HG02938 (cell line): Measurements from ENCODE around the gene BIRC7.

Experiments used
- ATAC-seq: cut with Tn5 transposase; IDR thresholded peaks from one replicate; pipeline ENCODE4 v1.9.1; 2021; ENCODE audit warnings: mild to moderate bottlenecking, moderate library complexity; ENCODE audit not compliant: unreplicated experiment

BIRC7 gene

GRCh38 chr20:63224412-63225081 lies 11.2 kb upstream of the BIRC7 start:
- ATAC-seq: no peak

DNA sequence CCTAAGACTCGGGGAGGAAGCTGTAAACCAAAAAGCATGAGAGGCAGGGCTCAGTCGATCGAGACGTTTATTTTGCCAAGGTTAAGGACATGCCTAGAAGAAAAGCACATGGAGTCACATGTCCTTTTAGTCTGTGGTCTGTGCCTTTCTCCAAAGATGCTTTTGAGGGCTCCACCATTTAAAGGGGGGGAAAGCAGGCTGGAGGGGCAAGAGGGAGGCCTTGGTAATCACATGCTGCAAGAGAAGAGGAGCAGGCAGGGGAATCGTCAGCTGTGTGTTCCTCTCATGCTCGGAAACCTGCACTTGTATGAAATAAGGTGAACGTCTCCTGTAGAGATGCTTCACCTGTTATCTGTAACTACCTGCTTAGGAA lies 10.6 kb upstream of the BIRC7 start:
- ATAC-seq: no peak

- ATAC-seq: no peak
Observed at GRCh38 chr20:63226042-63226943, 9.4 kb upstream of the BIRC7 start.

DNA sequence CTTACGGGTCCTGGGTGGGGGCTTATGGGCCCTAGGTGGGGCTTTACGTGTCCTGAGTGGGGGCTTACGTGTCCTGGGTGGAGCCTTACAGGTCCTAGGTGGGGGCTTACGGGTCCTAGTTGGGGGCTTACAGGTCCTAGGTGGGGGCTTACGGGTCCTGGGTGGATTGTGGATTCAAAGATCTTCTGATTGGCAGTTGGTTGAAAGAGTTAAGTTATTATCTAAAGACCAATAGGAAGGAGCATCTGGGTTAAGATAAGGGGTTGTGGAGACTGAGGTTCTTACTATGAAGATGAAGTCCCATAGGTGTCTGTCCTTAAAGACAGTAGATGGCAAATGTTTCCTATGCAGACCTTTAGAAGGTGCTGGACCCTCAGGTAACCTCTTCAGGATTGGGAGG lies 8.4 kb upstream of the BIRC7 start:
- ATAC-seq: no peak

DNA sequence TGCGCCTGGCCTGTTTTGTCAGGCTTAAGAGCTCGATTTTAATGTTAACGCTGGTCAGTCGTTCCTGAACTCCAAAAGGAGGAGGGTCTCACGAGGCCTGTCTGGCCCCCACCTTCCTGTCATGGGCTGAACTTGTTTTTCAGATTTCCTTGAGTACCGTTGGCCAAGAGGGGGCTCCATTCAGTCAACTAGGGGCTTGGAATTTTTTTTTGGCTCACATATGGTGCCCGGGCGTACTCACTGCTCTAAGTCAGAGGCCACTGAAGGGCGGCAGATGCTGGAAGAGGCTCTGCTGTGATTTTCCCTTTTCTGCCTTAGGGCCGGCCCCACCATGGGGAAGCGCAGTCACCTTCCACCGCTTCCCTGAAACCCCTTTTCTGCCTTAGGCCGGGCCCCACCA lies 6.9 kb upstream of the BIRC7 start:
- no peak for ATAC-seq

DNA sequence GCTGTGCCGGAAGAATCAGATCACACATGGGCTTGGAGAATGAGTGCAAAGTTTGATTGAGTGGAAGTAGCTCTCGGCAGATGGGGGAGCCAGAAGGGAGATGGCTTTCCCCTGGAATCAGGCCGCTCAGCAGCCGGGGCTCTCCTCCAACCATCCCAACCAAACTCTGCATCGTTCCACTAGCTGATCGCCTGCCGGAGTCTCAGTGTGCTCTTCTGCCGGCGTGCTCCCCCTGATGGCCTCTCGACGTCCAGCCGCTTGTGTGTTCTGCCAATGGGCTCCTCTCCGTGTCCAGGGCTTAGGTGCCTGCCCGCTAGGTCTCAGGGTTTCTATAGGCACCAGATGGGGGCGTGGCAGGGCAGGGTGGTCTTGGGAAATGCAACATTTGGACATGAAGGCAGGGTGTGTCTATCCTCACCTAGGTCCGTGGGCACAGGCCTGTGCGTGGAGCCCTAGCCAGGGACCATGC lies 4.9 kb upstream of the BIRC7 start:
- ATAC-seq: no peak

GRCh38 chr20:63232235-63233060 lies 3.3 kb upstream of the BIRC7 start:
- ATAC-seq: no peak

- ATAC-seq: no peak
Observed at GRCh38 chr20:63233061-63233344, 2.7 kb upstream of the BIRC7 start.

GRCh38 chr20:63233924-63234323 lies 1.8 kb upstream of the BIRC7 start:
- ATAC-seq: no peak

DNA sequence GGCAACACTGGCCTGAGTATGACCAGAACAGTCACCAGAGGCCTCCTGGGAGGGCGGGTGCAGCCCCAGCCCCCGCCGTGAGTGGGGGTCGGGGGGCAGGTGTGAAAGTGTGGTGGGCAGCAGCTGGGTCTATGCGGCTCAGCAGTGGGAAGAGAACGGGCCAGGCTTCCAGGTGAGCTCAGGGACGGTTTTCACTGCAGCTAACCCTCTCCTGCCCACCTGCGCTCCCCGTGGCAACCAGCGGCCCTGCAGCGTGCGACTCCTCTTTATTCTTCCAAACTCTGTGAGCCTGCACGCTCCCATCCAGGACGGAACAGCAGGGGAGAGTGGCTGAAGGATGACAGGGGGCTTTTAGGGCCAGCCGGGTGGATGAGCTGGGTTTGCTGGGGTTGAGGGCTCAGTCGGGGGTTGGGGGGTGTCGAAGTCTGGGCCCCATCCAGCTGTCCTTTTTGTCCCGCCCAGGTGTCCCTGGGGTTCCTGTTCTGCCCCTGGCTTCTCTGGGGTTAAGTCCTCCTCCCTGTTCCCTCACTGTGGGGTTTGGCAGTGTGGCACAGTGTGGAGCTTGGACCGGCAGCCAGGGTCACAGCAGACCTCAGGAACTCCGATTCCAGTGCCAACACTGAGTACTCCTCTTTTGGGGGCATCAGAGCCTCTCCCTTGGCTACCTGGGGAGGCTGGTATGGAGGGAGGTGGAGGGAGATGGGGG lies 859 bp upstream of the BIRC7 start:
- ATAC-seq: no peak

- ATAC-seq: no peak
Observed at GRCh38 chr20:63236116-63236837, 572 bp downstream of the BIRC7 start.

GRCh38 chr20:63238031-63238430 lies 2.3 kb downstream of the BIRC7 start:
- ATAC-seq: no peak

GRCh38 chr20:63238514-63239125 lies 2.9 kb downstream of the BIRC7 start:
- no peak for ATAC-seq

- no peak for ATAC-seq
Observed at GRCh38 chr20:63239431-63239830, 3.7 kb downstream of the BIRC7 start.

DNA sequence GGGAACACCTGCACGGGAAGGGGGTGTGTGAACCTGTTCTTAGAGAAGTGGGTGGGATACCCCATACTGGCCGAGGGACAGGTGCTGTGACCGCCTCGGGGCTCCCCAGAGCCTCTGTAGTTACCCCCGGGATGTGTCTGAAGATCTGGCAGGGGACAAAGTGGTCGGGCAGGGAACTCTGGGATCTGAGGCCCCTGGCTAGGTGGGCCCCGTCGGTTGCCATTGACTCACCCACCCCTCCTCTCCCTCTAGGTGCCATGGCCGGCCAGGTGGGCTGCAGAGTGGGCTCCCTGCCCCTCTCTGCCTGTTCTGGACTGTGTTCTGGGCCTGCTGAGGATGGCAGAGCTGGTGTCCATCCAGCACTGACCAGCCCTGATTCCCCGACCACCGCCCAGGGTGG lies 4.3 kb downstream of the BIRC7 start:
- no peak for ATAC-seq

DNA sequence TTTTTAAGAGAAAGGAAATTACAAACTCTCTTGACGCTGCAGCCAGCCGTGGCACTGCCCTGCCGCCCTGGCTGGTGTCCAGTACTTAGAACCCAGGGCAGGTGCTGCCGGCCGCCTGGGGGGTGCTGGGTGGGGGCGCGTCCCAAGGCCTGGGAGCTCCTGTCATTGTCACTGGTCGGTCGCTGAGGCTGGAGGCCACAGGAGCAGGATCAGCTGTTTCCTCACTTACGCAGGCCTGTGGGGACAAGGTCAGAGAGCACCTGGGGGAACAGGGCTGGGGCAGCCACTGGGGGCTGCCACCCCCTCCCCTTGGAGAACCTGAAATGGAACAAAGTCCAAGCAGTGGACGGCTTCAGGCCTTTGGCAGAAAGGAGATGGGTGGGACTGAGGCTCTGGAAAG lies 5.6 kb downstream of the BIRC7 start:
- ATAC-seq: no peak

- no peak for ATAC-seq
Observed at GRCh38 chr20:63242736-63243135, 7.0 kb downstream of the BIRC7 start.

- ATAC-seq: no peak
Observed at GRCh38 chr20:63243604-63244247, 8.0 kb downstream of the BIRC7 start.

GRCh38 chr20:63244468-63244867 lies 8.8 kb downstream of the BIRC7 start:
- ATAC-seq: no peak
